Nephron progenitor cell (in vitro differentiated cells): ENCODE data around the gene SYNJ2.

Experiments
- DNase-seq: peaks from one replicate; pipeline ENCODE4 v3.0.0; 2021
- H3K27ac Mint-ChIP-seq: 2 replicates; pipeline ENCODE4 v1.8.0; 2021; ENCODE audit warnings: mild to moderate bottlenecking, moderate library complexity, mixed read lengths
- H3K27me3 Mint-ChIP-seq: 2 replicates; pipeline ENCODE4 v1.8.0; 2021; ENCODE audit warnings: mild to moderate bottlenecking, low read depth, mixed read lengths; ENCODE audit not compliant: poor library complexity
- H3K36me3 Mint-ChIP-seq: 2 replicates; pipeline ENCODE4 v1.8.0; 2021; ENCODE audit warnings: low read depth, mixed read lengths
- H3K4me1 Mint-ChIP-seq: 2 replicates; pipeline ENCODE4 v1.8.0; 2021; ENCODE audit warnings: mixed read lengths
- H3K4me3 Mint-ChIP-seq: 2 replicates; pipeline ENCODE4 v1.8.0; 2021; ENCODE audit warnings: mild to moderate bottlenecking, moderate library complexity, mixed read lengths
- H3K9me3 Mint-ChIP-seq: 2 replicates; pipeline ENCODE4 v1.8.0; 2021; ENCODE audit warnings: mild to moderate bottlenecking, moderate library complexity, mixed read lengths
- TF ChIP-seq, protein P1 (sequence below): fragments of 200-600 bp; sonication (generic); IDR thresholded peaks from 2 replicates; pipeline ENCODE4 v1.5.0; 2021; ENCODE audit warnings: antibody characterized with exemption

The SYNJ2 gene

DNA sequence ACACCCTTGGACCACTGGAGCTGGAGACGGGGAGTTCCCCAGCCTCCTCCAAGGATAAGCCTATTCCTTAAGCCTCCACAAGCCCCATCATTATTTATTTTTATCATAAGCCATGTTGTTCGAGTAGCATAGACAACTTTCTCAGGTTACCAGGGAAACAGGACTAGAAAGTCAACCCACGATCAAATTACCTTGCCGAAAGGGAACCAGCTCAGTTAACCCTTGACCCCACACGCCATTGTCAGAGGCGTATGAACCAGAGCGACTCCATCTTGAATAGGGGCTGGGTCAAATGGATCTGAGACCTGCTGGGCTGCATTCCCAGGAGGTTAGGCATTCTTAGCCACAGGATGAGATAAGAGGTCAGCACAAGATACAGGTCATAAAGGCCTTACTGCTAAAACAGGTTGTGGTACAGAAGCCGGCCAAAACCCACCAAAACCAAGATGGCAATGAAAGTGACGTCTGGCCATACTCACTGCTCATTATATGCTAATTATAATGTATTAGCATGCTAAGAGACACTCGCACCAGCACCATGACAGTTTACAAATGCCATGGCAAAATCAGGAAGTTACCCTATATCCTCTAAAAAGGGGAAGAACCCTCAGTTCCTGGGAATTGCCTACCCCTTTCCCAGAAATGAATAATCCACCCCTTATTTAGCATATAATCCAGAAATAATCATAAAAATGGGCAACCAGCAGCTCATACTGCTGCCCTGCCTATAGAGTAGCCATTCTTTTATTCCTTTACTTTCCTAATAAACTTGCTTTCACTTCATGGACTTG is 22.4 kb downstream of the SYNJ2 start:
- H3K27me3 Mint-ChIP-seq = no peaks in the 10 kb centered on the region
- H3K9me3 Mint-ChIP-seq = peaks cover 8% of the 10 kb centered on the region
- H3K4me3 Mint-ChIP-seq = no peak overlapping the region
- peaks cover 70% of the 10 kb centered on the region for H3K4me1 Mint-ChIP-seq
- no peaks in the 10 kb centered on the region for H3K36me3 Mint-ChIP-seq
- TF ChIP-seq, protein P1, sequence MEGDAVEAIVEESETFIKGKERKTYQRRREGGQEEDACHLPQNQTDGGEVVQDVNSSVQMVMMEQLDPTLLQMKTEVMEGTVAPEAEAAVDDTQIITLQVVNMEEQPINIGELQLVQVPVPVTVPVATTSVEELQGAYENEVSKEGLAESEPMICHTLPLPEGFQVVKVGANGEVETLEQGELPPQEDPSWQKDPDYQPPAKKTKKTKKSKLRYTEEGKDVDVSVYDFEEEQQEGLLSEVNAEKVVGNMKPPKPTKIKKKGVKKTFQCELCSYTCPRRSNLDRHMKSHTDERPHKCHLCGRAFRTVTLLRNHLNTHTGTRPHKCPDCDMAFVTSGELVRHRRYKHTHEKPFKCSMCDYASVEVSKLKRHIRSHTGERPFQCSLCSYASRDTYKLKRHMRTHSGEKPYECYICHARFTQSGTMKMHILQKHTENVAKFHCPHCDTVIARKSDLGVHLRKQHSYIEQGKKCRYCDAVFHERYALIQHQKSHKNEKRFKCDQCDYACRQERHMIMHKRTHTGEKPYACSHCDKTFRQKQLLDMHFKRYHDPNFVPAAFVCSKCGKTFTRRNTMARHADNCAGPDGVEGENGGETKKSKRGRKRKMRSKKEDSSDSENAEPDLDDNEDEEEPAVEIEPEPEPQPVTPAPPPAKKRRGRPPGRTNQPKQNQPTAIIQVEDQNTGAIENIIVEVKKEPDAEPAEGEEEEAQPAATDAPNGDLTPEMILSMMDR = no peak
- DNase-seq = no peak
- H3K27ac Mint-ChIP-seq = peak overlapping the region; percentile 11

DNA sequence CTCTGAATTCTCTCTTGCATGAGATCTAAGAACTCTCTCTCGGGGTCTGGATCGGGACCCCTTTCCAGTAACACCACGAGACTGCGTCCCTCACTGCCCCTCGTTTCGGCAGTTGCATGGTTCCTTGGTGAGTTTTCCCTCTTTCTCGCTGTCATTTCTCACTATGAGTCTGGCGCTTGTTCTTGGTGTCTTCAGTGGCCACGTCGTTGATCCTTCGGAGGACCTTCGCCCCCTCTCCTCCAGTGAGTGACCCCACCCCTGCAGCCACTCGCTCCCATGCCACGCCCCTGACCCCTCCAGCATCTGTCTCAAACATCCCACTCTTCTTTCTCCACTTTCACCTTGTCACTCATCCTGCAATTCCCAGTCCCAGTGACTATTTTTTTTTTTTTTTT is 23.0 kb downstream of the SYNJ2 start:
- TF ChIP-seq, protein P1 = no peak
- no peak overlapping the region for H3K4me3 Mint-ChIP-seq
- no peak for DNase-seq
- peaks cover 8% of the 10 kb centered on the region for H3K9me3 Mint-ChIP-seq
- H3K27ac Mint-ChIP-seq = no peak overlapping the region
- no peaks in the 10 kb centered on the region for H3K36me3 Mint-ChIP-seq
- no peaks in the 10 kb centered on the region for H3K27me3 Mint-ChIP-seq
- H3K4me1 Mint-ChIP-seq = peaks cover 64% of the 10 kb centered on the region

DNA sequence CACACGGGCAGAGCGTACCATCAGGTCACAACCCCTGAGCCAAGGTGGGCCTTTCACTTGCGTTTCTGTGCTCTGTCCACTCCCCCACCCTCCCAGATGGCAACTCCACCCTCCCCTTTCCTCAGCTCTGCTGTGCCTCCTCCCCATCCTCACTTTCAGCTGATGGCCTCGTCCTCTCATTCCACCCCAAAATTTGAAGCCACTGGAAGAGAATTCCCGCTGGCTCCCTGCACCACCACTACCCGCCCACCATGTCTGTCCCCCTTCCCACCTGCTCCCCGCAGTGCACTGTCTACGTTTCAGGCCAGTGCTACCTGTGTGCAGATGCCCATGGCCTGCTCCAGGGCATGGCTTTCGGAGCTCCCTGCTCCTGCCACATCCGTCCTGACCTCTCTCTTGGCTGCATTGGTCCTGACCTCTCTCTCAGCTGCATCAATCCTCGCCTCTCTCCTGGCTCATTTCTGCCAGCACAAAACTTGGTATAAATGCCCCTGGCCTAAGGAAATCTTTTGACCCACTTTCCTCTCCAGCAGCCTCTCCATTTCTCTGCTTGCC is 24.0 kb downstream of the SYNJ2 start:
- H3K4me1 Mint-ChIP-seq = peaks cover 55% of the 10 kb centered on the region
- H3K27ac Mint-ChIP-seq = no peak overlapping the region

DNA sequence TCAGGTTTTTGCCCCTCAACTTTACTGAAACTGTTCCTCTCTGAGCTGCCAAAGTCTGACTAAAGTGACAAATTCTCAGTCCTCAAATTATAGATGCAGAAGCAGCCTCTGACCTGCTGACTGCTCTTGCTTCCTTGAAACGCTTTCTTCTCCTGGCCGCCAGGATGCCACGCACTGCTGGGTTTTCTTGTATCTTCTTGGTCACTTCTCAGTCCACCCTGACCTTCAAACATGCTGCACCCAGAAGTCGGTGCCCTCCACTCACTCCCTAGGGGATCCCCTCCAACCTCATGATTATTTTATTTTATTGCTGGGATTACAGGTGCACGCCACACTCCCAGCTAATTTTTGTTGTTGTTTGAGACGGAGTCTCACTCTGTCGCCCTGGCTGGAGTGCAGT is 24.7 kb downstream of the SYNJ2 start:
- Mint-ChIP-seq H3K4me1 (peaks cover 56% of the 10 kb centered on the region), H3K27ac (no peak overlapping the region), H3K4me3 (no peak overlapping the region), H3K36me3 (no peaks in the 10 kb centered on the region), H3K27me3 (no peaks in the 10 kb centered on the region), H3K9me3 (peaks cover 8% of the 10 kb centered on the region)
- DNase-seq = no peak
- TF ChIP-seq, protein P1 = no peak

More for the DNA sequence above, 24.0 kb downstream of the SYNJ2 start:
- TF ChIP-seq, protein P1 = no peak
- H3K4me3 Mint-ChIP-seq = no peak overlapping the region
- no peak for DNase-seq
- H3K27me3 Mint-ChIP-seq = no peaks in the 10 kb centered on the region
- no peaks in the 10 kb centered on the region for H3K36me3 Mint-ChIP-seq
- peaks cover 8% of the 10 kb centered on the region for H3K9me3 Mint-ChIP-seq

DNA sequence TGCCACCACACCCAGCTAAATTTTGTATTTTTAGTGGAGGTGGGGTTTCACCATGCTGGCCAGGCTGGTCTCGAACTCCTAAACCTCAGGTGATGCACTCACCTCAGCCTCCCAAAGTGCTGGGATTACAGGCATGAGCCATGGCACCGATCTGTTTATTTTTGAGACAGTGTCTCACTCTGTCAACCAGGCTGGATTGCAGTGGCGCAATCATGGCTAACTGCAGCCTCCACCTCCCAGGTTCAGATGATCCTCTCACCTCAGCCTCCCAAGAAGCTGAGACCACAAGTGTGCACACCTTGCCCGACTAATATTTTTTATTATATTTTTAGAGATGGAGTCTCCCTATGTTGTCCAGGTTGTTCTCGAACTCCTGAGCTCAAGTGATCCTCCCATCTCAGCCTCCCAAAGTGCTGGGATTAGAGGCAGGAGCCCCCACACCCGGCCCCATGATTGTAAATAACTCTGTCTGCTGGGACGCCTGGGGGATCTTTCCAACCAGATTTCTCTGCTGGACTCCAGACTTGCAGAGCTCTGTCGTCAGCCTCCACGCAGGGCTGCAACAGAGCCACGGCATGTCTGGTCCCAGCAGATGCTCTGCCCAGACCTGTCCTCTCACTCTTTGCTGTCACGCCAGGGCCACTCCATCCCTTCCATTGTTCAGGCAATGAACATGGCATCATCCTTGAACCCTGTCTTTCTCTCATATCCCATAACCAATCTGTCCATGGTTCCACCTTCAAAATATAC is 25.3 kb downstream of the SYNJ2 start:
- Mint-ChIP-seq H3K4me3 (no peak overlapping the region), H3K27me3 (no peaks in the 10 kb centered on the region), H3K36me3 (peaks cover 5% of the 10 kb centered on the region), H3K27ac (no peak overlapping the region), H3K4me1 (peaks cover 54% of the 10 kb centered on the region), H3K9me3 (peaks cover 6% of the 10 kb centered on the region)
- TF ChIP-seq, protein P1 = no peak
- no peak for DNase-seq
